ENCODE measurements around the gene DPF1.
"Not testable (repeated sequence)": the region's sequence is repeated elsewhere in the genome, so short reads cannot be mapped to it uniquely, and the experiment has no call there.

DPF1 gene

DNA sequence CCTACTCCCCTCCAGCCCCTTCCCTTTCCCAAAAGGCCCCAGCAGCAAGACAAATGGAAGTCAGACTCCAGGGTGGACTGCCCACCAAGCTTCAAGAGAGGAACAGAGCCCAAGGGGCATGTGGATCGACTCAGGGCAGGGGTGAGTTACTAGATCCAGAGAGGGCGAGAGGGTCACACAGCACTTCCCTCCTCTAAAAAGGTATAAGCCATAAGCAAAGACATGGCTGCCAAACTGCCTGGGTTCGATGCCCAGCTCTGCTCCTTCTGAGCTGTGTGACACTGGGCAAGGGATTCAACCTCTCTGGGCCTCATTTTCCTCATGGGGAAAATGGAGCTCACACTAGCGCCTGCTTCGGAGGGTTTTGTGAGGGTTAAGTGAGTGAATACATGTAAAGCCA is 28.4 kb upstream of the DPF1 start:
- no peak for DNase-seq
- in situ Hi-C loops (cut with HindIII; ENCODE audit: low pct_ligation_motif_present, low pct_unique_long_range_greater_than_20kb, low sequenced_read_pairs): no loop called here

DNA sequence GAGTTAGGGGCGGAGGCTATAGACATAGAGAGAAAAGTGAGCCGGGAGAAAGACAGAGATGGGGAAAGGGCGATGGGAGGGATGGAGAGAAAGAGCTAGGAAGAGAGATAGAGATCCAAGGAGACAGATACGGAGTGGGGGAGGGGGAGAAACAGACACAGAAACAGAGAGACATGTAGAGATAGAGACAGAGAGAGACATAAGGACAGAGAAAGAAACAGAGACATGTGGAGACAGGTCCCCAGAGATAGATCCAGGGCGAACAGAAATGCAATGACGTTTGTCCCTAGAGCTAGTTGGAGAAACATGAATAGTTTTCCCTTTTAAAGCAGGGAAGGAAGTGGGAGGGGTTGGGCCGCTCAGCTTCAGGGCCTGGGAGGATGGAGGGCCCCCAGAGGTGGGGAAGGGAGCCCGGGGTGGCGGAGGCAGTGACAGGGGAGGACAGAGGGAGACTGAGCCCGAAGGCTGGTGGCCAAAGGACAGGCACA is 27.6 kb upstream of the DPF1 start:
- in situ Hi-C loops (cut with HindIII; ENCODE audit: low pct_ligation_motif_present, low pct_unique_long_range_greater_than_20kb, low sequenced_read_pairs): no loop called here
- no peak for DNase-seq

DNA sequence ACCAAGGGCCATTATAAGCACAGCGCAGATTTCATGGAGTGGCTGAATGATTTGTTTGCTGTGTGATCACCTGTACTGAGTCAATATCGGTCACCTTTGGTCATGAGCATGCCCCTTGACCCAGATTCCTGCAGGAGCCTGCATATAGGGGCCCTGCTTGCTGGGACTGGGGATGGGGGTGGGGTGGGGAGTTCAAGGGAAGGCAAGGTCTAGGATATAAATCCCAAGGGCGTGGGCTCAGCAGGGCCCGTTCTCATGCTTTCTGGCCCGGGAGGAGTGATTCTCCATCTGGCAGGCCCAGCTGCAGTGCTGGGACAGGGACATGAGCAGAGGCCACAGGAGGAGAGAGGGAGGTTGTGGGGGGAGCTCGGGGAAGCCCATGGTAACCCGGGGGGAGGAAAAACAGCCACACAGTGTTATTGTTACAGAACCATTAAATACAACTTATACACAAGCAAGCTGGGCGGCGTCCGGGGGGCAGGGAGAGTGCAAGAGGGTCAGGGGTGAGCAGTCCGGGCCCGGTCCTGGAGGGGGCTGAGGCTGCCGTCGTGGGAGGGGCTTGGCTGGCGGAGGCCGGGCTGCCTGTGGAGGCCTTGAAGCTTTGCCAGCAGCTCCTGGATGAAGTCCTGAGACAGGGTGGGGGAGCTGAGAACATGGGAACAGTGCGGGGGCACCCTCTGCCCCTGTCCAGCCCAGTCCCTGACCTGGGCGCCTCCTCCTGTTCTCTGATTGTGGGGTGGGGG is 27.0 kb upstream of the DPF1 start:
- in situ Hi-C loops (cut with HindIII; ENCODE audit: low pct_ligation_motif_present, low pct_unique_long_range_greater_than_20kb, low sequenced_read_pairs): no loop called here
- no peak for DNase-seq

DNA sequence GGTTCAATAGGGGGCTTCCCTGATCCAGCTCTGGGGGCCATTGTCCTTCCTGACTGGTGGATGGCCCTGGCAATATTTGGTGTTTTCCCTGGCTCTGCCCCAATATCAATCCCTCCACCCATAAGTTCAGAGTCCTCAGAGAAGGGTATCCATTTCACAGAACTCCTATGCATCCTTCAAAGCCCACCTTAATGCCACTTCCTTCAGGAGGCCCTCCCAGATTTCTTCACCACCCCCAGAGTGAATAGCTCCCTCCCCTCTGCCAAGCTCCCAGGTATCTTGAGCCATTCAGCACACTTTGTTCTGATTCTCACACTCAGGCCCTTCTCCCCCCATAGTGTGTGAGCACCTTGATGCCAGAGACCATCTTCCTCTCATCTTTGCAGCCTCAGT is 26.4 kb upstream of the DPF1 start:
- in situ Hi-C loops (cut with HindIII; ENCODE audit: low pct_ligation_motif_present, low pct_unique_long_range_greater_than_20kb, low sequenced_read_pairs): no loop called here
- DNase-seq: no peak

DNA sequence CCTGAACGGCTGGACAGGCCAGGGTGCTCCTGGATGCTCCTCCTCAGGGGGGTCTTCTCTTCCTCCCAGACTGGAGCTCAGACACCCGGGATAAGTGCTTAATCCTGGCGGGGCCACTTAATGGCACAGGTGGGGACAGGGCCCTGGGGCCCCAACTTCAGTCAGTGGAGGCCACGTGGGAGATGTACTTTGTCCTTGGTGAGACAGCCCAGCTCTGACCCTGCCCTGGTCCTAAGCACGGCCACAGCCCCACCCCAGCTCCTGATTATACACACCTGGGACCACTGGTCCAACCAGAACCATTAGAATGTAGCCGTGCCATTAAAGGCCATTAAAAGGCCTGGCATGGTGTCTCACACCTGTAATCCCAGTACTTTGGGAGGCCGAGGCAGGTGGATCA is 24.4 kb upstream of the DPF1 start:
- in situ Hi-C loops (cut with HindIII; ENCODE audit: low pct_ligation_motif_present, low pct_unique_long_range_greater_than_20kb, low sequenced_read_pairs): no loop called here
- no peak for DNase-seq

DNA sequence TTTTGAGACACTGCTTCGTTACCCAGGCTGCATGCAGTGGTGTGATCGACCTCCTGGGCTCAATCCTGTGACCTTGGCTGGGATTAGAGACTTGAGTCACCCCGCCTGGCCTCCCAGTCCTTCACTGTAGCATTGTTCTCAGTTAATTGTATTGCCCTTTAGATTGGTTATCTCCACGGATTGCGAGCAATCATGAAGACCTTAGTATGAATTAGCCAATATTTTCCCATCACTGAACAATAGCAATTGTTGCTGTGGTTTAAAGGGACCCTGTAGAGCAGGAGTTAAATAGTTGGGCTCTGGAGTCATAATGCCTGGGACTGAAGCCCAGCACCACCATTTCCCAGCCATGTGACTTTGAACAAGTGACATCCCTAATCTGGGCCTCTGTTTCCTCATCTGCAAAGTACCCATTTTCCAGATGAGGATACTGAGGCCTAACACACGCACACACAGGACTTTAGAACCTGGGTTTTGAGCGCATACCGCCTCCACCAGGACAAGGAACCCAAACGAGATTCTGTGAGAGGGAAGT is 23.8 kb upstream of the DPF1 start:
- no peak for DNase-seq
- in situ Hi-C loops (cut with HindIII; ENCODE audit: low pct_ligation_motif_present, low pct_unique_long_range_greater_than_20kb, low sequenced_read_pairs): no loop called here

DNA sequence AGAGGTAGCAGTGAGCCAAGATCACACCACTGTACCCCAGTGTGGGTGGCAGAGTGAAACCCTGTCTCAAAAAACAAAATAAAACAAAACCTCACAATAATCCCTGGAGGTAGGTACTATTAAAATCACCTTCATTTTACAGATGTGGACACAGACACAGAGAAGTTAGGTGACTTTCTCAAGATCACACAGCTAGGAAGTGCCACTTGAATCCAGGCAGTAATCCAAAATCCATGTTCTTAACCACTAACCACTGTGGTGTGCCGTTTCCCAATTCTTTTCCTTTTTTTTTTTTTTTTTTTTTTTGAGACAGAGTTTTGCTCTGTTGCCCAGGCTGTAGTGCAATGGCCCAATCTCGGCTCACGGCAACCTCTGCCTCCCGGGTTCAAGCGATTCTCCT is 23.1 kb upstream of the DPF1 start:
- no peak for DNase-seq
- in situ Hi-C loops (cut with HindIII; ENCODE audit: low pct_ligation_motif_present, low pct_unique_long_range_greater_than_20kb, low sequenced_read_pairs): no loop called here

DNA sequence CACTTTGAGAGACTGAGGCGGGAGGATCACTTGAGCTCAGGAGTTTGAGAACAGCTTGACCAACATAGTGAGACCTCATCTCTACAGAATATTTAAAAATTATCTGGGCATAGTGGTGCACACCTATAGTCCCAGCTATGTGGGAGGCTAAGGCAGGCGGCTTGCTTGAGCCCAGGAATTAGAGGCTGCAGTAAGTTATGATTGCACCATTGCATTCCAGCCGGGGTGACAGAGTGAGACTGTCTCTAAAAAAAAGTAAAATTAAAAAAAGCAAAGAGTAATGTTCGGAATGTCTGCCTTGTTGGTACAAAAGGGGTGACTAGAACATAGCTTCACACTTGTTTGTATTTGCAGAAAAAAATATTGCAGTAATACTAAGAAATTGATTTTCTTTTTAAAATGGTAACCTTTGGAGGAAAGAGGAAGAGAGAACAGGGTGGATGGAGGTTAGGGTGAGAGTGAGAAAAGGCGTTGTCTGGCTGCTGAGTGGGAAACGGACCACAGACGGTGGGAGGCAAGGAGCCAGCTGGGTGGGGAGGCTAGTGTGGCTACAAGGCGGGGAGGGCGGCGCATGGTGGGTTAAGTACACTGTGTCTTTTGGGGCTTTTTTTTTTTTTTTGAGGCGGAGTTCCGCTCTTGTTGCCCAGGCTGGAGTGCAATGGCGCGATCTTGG is 21.9 kb upstream of the DPF1 start:
- DNase-seq: no peak
- in situ Hi-C loops (cut with HindIII; ENCODE audit: low pct_ligation_motif_present, low pct_unique_long_range_greater_than_20kb, low sequenced_read_pairs): no loop called here

DNA sequence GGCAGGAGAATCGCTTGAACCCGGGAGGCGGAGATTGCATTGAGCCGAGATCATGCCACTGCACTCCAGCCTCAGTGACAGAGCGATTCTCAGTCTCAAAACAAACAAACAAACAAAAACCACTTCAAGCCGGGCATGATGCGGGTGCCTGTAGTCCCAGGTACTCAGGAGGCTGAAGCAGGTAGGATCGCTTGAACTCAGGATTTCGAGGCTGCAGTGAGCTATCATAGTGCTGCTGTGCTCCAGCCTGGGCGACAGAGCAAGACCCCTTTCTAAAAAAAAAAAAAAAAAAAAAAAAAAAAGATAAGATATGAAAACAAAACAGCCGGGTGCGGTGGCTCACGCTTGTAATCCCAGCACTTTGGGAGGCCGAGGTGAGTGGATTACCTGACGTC is 19.3 kb upstream of the DPF1 start:
- in situ Hi-C loops (cut with HindIII; ENCODE audit: low pct_ligation_motif_present, low pct_unique_long_range_greater_than_20kb, low sequenced_read_pairs): no loop called here

DNA sequence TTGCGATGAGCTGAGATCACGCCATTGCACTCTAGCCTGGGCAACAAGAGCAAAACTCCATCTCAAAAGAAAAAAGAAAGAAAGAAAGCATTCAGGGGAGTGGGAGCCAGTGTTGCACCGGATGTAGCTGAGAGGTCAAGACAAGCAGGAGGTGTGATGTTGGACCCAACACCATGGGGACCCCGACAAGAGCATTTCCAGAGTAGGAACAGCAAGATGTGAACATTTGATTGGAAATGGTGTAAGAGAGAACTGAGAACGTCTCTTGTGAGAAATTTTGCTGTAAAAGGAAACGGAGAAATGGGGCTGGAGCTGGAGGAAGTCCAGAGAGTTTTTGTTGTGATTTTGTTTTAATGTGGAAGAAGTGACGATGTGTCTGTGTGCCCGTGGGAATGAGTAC is 15.8 kb upstream of the DPF1 start:
- DNase-seq: no peak
- in situ Hi-C loops (cut with HindIII; ENCODE audit: low pct_ligation_motif_present, low pct_unique_long_range_greater_than_20kb, low sequenced_read_pairs): no loop called here

More for the DNA sequence above, 19.3 kb upstream of the DPF1 start:
- no peak for DNase-seq

DNA sequence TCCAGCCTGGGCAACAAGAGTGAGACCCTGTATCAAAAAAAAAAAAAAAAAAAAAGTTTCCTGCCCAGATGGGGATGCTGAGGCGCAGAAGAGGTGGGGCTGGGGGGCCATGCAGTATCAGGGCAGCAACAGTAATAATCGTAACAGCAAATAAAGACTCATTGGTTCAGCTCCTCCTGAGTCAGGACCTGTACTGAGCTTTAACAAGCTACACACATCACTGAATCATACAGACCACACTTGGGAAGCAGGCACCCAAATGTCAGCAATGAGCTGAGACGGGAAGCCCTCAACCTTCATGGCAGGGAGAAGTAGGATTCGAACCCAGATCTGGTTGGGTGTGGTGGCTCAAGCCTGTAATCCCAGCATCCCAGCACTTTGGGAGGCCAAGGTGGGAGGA is 10.6 kb upstream of the DPF1 start:
- no peak for DNase-seq
- in situ Hi-C loops (cut with HindIII; ENCODE audit: low pct_ligation_motif_present, low pct_unique_long_range_greater_than_20kb, low sequenced_read_pairs): no loop called here

DNA sequence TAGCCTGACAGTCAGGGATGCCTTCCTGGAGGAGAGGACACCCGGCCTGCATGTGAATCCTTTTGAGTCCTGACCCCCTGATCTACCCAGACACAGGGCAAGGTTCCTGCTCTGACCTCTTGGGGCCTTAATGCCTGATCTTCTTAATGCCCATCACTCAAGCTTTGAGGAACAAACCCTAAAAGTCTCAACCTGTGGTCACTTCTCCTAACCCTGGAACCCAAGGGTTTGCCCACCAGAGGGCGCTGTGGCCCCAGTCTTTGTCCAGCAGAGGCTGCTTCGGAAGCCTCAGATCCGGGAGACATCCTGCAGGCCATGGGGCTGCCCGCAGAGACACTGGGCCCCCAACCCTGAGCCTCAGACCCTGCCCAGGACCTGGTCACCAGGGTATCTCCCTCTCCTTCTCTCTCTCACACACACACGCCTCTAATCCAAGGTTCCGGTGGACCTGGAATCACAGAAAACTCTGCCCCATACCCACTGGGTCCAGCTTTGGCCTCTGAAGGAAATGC is 9.8 kb upstream of the DPF1 start:
- in situ Hi-C loops (cut with HindIII; ENCODE audit: low pct_ligation_motif_present, low pct_unique_long_range_greater_than_20kb, low sequenced_read_pairs): no loop called here
- peak; percentile 73 for DNase-seq

DNA sequence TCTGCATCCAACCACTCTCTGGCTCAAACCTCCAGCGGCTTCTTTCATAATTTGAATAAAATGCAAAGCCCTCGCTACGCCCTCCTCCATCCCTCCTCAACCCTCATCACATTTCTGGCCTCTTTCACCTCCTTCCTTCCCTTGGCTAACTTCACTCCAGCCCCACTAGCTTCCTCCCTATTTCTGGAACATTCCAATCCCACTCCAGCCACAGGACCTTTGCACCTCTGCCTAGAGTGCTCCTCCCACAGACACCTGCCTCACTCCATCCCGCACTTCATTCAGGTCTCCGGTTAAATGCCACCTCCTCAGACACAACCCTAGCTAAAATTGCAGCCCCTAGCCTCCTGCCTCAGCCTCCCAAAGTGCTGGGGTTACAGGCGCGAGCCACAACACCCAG is 7.9 kb upstream of the DPF1 start:
- in situ Hi-C loops (cut with HindIII; ENCODE audit: low pct_ligation_motif_present, low pct_unique_long_range_greater_than_20kb, low sequenced_read_pairs): no loop called here
- no peak for DNase-seq

DNA sequence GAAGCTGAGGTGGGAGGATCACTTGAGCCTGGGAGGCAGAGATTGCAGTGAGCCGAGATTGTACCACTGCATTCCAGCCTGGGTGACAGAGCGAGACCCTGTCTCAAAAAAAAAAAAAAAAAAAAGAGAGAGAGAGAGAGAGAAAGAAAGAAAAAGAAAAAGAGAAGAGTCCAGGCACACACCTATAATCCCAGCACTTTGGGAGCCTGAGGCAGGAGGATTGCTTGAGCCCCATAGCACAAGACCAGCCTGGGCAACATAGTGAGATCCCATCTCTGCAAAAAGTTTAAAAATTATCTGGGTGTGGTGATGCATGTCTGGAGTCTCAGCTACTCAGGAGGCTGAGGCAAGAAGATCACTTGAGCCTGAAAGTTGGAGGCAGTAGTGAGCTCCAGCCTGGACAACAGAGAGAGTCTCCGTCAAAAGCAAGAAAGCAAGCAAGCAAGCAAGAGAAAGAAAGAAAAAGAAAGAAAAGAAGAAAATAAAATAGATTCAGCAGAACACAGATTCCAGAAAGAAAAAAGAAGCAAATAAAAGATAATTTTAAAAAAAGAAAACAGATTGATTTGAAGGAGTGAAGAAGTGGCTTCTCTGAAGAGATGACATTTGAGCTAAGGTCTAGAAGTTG is 6.6 kb upstream of the DPF1 start:
- in situ Hi-C loops (cut with HindIII; ENCODE audit: low pct_ligation_motif_present, low pct_unique_long_range_greater_than_20kb, low sequenced_read_pairs); DNase-seq: not testable (repeated sequence)

DNA sequence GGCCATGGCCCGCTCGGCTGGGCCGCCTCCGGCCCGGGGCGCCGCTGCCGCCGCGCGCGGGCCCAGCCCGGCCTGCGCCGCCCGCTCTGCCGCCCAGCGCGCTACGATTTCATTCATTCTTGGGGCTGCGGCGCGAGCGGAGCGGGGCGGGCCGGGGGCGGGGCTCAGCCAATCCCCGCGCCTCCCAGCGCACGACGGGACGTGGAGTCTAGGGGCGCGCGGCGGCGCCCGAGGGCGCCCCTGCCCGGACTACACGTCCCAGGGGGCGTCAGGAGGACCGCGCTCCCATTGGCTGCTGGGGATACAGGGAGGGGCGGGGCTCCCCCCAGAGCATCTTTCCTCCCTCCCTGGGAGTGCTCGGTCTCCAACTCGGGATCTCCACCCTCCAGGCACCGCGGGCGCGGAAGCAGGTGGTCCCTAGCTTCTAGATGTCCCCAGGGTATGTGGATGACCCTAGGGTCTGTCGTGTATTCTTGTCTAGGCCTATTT is 5.6 kb upstream of the DPF1 start:
- in situ Hi-C loops (cut with HindIII; ENCODE audit: low pct_ligation_motif_present, low pct_unique_long_range_greater_than_20kb, low sequenced_read_pairs): no loop called here
- peak; percentile 84 for DNase-seq

DNA sequence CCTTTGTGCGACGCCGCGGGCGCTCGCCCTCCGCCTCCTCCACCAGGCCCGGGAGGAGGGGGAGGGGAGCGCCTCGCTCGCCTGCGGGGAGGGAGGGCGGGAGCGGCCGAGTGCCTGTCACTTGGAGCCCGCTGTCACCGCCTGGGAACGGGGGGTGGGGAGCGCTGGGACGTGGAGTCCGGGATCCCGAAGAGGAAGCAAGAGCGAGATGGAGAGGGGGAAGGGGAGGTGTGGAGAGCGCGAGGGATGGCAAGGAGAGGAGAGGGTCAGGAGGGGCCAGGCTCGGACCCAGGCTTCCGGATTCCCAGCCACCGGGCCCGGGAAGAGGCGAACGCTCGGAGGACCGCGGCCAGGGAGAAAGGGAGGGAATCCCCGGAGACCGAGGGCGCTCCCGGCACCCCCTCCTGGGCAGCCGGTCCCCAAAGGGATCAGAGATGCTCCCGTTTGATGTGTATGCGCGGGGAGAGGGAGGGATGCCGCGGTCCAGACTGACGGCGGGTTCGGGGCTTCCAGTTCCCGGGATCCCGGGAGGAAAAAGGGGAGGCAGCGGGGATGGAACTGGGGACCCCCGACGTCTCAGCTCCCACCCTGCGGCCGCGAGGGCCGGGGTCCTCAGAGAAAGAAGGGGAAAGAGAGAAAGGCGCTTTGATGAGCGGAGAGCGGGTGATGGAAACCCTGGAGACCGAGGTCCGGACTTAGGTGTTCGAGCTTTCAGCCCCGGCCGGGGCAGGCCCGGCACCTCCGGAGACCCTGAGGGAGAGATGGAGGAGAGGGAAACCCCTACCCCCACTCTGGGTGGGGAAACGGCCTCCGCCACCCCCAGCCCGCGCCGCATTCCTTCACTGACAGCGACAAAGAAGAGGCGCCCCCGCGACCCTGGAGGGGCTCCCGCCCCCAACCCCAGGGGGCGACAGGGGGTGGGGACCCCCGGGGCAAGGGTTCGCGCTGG is 4.7 kb upstream of the DPF1 start:
- DNase-seq: no peak
- in situ Hi-C loops (cut with HindIII; ENCODE audit: low pct_ligation_motif_present, low pct_unique_long_range_greater_than_20kb, low sequenced_read_pairs): no loop called here

DNA sequence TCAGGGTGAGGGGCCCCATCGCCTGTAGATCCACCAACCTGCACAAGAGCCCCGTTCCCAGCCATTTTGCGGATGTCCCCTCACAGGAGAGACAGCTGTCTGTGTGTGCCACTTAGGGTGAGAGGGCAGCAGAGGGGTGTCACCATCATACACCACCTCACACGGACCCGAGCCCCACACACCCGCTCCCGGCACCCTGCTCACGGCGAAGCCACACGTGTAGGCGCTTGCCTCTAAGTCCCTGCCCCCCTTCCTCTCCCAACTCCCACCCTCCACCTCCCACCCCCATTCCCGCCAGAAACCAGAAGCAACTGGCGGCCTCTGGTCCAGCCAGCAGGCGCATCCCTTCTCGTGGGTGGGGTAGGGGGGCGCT is 4.0 kb upstream of the DPF1 start:
- DNase-seq: no peak
- in situ Hi-C loops (cut with HindIII; ENCODE audit: low pct_ligation_motif_present, low pct_unique_long_range_greater_than_20kb, low sequenced_read_pairs): no loop called here

DNA sequence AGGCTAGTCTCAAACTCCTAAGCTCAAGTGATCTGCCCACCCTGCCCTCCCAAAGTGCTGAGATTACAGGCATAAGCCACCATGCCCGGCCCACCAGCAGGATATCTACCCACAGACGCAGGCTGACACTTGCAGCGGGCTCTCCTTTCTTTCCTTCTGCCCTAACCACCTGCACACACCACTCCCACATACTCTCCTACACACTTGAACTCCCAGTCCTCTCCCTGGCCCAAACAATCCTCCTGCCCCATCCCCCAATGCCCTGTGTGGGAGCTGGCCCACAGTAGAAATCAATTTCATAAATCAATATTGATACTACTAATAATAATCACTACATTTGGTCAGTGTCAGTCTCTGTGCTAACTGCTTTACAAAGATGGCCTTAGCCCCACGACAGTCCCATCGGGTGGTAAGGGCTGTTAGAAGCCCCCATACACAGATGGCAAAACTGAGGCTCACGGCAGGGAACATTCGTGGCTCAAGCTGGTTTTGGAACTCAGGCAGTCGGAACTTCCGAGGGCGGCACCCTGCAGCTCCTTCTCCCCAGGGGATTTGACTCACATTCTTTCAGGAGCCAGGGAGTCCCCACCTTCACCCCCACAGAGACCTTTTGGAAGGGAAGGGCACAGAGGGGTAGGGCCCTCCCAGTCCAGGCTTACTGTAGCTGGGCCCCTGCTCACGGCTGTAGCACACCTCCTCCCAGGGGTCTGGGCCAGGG is 3.4 kb upstream of the DPF1 start:
- in situ Hi-C loops (cut with HindIII; ENCODE audit: low pct_ligation_motif_present, low pct_unique_long_range_greater_than_20kb, low sequenced_read_pairs): no loop called here
- DNase-seq: no peak
